NCI-H345 treated with DMSO at 0.1 percent for 48 hours (cell line): Measurements from ENCODE around the gene SYNM.
"Not testable (repeated sequence)": the region's sequence is repeated elsewhere in the genome, so short reads cannot be mapped to it uniquely, and the experiment has no call there.

Experiments
- DNase-seq: peaks from one replicate; lab custom pipeline; 2025; ENCODE audit not compliant: unreplicated experiment; lab: John Stamatoyannopoulos, UW

Gene SYNM

GRCh38 chr15:99105514-99106341, 848 bp downstream of the SYNM start:
- no peak for DNase-seq

GRCh38 chr15:99106417-99107220, 1.7 kb downstream of the SYNM start:
- no peak for DNase-seq

GRCh38 chr15:99108993-99109392, 4.1 kb downstream of the SYNM start:
- DNase-seq = no peak

GRCh38 chr15:99109555-99110021, 4.7 kb downstream of the SYNM start:
- DNase-seq = no peak

- DNase-seq = no peak
Measured at GRCh38 chr15:99110093-99110492, 5.2 kb downstream of the SYNM start.

GRCh38 chr15:99110581-99111320, 5.9 kb downstream of the SYNM start:
- DNase-seq = no peak

GRCh38 chr15:99111641-99112040, 6.8 kb downstream of the SYNM start:
- not testable (repeated sequence) for DNase-seq

GRCh38 chr15:99113547-99114271, 8.8 kb downstream of the SYNM start:
- DNase-seq = no peak

- no peak for DNase-seq
Measured at GRCh38 chr15:99114511-99115299, 9.8 kb downstream of the SYNM start.

GRCh38 chr15:99115300-99116215, 10.7 kb downstream of the SYNM start:
- DNase-seq = no peak

- no peak for DNase-seq
Measured at GRCh38 chr15:99117111-99117510, 12.2 kb downstream of the SYNM start.

GRCh38 chr15:99117563-99118257, 12.8 kb downstream of the SYNM start:
- no peak for DNase-seq

- DNase-seq = no peak
Measured at GRCh38 chr15:99118258-99118632, 13.4 kb downstream of the SYNM start.

GRCh38 chr15:99118801-99119546, 14.1 kb downstream of the SYNM start:
- no peak for DNase-seq

GRCh38 chr15:99120050-99120777, 15.3 kb downstream of the SYNM start:
- no peak for DNase-seq

GRCh38 chr15:99121207-99121606, 16.3 kb downstream of the SYNM start:
- DNase-seq = no peak
